ENCODE measurements around the gene ATAD2B.

- TF ChIP-seq CTCF (IDR thresholded peaks at IDR 0.05; ENCODE audit: low read depth, low read length) (no peak), MYC (IDR thresholded peaks at IDR 0.05; ENCODE audit: low read depth, low read length) (no peak)
Observed at GRCh38 chr2:23698721-23699579, 228.0 kb downstream of the ATAD2B start.

Measured in NB4 (cell line).